HG02571 (cell line): ENCODE measurements around the gene RUNX3.
"Not testable (repeated sequence)": the region's sequence is repeated elsewhere in the genome, so short reads cannot be mapped to it uniquely, and the experiment has no call there.

Experiments used
- ATAC-seq: cut with Tn5 transposase; IDR thresholded peaks from one replicate; pipeline ENCODE4 v1.9.1; 2021; ENCODE audit warnings: mild to moderate bottlenecking, moderate library complexity; ENCODE audit not compliant: unreplicated experiment

Gene RUNX3

DNA sequence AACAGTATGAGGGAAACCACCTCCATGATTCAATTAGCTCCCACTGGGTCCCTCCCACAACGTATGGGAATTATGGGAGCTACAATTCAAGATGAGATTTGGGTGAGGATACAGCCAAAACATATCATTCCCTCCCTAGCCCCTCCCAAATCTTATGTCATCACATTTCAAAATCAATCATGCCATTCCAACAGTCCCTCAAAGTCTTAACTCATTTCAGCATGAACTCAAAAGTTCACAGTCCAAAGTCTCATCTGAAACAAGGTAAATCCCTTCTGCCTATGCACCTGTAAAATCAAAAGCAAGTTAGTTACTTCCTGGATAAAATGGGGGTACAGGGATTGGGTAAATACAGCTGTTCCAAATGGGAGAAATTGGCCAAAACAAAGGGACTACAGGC lies 38.7 kb downstream of the RUNX3 start:
- not testable (repeated sequence) for ATAC-seq

DNA sequence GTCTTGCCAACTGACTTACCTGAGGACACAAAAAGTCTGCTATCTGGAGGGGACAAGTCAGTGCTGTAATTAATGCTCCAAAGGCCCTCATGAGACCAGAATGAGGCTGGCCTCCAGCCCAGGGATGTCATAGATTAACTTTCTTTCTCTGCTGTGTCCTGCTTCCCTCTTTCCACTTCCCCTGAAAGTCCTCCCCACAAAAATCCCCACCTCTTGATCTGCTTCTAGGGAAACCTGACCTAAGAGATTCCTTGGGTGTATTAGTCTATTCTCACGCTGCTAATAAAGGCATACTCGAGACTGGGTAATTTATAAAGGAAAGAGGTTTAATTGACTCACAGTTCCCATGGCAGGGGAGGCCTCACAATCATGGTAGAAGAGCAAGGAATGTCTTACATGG lies 39.2 kb downstream of the RUNX3 start:
- no peak for ATAC-seq

DNA sequence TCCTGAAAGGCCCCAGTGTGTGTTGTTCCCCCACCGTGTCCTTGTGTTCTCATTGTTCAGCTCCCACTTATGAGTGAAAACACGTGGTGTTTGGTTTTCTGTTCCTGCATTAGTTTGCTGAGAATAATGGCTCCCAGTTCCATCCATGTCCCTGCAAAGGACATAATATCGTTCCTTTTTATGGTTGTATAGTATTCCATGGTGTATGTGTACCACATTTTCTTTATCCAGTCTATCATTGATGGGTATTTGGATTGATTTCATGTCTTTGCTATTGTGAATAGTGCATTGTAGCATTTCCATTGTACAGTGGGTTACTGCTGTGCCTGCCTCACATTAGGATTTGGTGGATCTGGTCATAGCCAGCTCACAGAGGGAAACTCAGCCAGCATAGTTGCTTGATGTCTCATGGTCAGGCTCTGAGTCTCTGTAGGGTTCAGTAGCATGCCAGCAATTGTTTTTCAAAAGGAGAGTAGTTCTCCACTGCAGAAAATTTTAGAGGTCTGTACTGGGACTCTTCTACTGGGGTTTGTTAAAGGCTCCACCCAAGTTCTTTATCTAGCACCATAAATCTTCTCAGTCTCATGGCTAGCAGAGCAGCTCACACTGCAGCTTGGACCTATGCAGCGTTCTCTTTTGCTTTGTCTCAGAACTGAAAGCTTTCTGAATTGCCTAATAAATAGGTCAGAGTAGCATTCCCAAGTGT lies 41.0 kb downstream of the RUNX3 start:
- ATAC-seq, result no peak

DNA sequence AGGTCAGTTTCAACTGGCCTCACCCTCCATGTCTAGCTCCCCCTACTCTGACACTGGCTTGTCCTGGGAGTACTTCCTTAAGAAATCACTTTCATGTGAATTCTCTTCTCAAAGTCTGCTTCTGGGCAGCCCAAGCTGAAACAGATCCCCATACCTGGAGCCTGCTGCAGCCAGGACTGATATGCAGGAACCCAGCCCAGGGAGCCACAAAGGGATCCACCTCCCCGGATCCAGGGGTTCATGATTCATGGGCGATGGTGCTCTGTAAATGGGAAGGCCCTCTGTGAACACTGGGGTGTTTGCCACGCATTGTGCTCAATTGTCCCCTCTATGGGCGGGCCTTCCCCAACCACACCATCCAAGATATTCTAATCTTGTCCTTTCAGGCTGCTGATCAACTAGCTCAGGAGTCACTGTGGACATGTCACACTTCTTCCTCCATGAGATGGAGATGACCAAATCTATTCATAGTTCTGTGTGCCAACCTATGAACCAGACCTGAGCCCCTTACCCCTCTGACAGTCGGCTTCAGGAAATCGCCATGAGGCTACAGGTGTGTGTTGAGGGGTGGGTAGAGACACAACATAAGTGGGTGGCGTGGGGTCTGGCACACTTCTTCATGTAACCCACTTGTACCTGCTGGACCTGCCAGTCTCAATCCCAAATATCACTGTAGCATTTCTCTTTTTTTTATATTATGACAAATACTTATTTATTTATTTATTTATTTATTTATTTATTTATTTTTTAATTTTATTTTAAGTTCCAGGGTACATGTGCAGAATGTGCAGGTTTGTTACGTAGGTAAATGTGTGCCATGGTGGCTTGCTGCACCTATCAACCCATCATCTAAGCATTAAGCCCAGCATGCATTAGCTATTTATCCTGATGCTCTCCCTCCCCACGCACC lies 41.8 kb downstream of the RUNX3 start:
- no peak for ATAC-seq

DNA sequence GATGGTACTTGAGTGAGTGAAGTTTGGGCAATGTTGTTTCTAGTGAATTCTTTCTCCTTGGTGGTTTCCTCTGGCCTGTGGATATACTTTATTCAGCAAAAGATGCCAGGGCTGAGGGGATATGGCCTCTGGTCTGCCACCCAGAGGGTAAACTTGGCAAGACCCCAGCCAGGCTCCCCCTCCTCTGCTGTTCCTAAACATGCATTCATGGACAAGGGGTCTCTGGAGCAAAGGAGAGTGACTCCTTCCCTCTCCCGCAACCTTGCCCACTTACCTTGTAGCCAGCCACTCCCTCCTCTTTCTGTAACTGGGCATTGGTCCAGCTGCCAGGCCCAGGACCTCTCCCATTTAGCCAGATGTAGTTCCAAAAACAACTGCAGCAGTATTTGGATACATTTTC lies 43.8 kb downstream of the RUNX3 start:
- no peak for ATAC-seq

DNA sequence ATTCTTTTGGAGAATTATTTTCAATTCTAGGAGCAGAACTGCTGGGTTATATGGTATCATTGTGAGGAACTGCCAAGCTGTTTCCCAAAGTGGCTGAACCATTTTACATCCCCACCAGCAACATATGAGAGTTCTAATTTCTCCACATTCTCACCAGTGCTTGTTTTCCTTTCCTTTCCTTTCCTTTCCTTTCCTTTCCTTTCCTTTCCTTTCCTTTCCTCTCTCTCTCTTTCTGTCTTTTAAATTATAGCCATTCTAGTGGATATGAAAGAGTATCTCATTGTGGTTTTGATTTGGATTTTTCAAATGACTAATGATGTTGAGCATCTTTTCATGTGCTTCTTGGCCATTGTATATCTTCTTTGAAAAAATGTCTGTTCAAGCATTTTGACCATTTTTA lies 45.3 kb downstream of the RUNX3 start:
- no peak for ATAC-seq

DNA sequence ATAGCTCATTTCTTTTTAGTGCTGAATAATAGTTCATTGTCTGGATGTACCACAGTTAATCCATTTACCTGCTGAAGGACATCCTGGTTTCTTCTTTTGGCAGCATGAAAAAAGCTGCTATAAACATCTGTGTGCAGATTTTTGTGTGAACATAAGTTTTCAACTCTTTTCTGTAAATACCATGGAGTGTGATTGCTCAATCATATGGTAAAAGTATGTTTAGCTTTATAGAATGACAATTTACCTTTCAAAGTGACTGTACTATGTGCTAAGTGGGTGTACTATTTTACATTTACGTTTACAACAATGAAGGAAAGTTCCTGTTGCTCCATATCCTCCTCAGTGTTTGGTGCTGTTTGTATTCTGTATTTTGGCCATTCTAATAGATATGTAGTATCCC lies 49.0 kb downstream of the RUNX3 start:
- ATAC-seq, result no peak

DNA sequence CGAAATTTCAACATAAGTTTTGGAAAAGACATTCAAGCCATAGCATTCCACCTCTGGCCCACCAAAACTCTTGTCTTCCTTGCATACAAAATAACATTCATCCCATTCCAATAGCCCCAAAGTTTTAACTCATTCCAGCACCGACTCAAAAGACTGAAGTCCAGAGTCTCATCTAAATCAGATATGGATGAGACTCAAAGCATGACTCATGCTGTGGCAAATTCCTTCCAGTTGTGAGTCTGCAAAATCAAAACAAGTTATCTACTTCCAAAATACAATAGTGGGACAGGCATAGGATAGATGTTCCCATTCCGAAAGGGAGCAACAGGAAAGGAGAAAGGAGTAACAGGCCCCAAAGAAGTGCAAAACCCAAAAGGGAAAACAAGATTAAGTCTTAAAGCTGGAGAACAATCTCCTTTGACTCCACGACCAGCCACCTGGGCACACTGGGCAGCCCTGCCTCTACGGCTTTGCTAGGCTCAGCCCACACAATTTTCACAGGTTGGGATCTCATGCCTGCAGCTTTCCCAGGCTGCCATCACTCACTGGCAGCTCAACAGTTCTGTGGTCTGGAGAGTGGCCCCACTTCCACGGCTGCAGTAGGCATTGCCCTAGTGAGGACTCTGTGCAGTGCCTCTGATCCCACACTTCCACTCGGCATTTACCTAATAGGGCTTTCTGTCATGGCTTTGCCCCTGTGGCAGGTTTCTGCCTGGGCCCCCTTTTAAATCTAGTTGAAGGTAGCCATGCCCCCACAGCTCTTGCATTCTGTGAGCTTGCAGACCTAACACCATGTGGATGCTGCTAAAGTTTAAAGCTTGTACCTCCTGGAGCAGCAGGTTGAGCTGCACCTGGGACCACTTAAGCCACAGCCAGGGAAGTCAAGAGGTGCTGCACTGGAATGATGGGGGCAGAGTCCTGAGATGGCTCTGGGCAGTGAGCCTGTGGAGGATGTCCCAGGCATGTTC lies 51.0 kb downstream of the RUNX3 start:
- no peak for ATAC-seq

DNA sequence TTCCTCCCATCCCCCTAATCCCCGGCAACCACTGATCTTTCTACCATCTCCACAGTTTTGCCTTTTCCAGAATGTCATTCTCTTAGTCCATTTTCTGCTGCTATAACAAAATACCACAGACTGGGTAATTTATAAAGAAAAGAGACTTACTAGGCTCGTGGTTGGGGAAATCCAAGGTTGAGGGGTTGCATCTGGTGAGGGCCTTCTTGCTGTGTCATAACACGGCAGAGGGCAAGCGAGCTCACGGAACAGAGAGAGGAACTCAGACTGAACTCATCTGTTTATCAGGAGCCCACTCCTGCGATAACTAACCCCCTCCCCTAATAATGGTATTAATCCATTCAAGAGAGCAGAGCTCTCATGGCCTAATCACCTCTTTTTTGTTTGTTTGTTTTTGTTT lies 52.0 kb downstream of the RUNX3 start:
- ATAC-seq, result no peak

DNA sequence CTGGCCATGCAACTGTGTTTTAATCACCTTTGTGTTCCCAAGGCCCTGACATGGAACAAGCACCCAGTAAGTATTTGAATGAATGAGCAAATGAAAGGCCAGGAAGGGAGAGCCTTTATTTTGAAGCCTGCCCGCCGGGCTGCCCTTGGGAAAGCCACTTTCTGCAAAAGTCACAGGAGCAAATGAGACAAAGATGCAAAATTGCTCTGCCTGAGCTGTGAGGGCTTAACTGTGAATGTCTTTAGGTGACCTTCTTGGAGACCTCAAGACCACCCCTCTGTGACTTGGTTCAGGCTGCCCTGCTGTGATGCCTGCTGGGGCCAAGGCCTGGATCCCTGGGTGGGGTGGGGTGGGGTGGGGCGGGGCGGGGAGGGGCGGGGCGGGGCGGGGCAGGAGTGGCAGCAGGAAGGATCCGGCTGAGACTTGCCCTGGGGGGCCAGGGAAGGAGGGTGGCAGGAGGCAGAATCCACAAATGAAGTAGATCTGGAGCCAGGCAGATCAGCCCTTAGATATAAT lies 54.0 kb downstream of the RUNX3 start:
- no peak for ATAC-seq

DNA sequence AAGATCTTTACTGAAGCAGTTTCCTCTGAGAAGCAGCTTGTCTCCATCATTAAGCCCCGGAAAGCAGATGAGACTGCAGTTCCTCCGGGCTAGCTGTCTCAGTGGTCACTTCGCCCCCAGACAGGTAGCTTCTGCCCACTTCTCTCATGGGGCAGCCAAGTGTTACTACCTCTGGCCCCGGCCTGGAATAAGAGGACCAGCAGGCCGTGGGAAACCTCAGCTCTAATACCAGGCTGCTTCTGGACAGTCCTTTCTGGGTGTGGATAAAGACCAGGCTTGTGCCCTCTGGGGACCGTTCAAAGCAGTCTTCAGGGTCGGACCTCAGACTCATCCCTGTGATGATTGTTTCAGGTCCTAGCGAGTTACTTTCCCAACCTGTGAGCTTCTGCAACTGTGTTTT lies 54.8 kb downstream of the RUNX3 start:
- ATAC-seq, result no peak

DNA sequence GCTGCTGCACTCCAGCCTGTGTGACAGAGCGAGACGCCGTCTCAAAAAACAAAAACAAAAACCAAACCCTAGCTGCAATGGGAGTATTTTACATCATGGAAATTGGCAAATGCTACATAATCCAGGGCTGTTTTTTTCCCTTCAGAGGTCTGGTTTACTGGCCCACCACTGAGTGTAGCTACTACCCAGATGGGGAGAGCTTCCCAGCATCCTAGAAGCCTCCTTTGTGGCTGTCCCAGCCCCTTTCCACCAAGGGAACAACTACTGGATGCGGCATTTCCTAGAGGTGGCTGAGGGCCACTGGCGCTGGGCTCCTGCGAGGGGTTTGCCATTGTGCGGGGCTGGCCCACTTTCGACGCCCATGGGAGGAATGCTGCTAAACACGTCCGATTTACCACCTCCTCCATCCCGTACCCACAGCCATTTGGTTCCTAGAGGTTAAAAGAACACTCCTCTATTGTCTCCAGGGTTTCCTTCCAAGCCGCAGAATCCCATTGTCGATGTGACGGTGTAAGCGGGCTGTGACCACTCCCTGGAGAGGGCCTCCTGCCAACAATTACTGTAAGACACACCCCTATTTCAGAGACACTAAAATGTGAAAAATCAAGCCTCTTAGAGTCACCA lies 55.4 kb downstream of the RUNX3 start:
- no peak for ATAC-seq

DNA sequence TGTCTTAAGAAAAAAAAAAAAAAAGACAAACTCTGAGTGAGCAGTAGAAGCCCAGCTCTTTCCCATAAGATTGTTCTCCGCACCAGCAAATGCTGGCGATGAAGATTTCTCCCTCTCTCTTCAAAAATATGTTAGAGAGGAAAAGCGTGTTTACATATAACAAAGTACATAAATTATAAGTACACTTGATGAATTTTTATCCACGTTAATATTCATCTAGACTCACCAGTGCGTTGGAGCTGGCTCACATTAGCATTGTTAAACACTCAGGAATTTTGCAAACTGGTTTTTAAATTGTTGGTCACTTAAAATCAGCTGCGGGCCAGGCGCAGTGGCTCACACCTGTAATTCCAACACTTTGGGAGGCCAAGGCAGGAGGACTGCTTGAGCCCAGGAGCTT lies 56.0 kb downstream of the RUNX3 start:
- no peak for ATAC-seq

DNA sequence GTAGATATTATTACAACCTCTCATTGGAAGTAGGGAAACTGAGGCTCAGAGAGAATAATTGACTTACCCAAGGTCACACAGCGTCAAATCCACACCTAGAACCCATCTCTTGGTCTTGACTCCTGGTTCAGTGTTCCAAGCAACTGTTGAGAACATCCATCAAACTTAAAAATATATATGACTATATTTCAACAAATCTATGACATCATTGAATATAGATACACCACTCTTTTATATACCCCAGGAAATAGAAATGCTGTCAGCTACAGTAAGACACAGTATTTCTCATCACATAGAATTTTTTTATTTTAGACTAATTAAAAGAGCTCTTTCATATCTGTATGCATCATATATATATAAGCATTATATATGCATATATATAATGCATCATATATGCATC lies 56.9 kb downstream of the RUNX3 start:
- no peak for ATAC-seq

DNA sequence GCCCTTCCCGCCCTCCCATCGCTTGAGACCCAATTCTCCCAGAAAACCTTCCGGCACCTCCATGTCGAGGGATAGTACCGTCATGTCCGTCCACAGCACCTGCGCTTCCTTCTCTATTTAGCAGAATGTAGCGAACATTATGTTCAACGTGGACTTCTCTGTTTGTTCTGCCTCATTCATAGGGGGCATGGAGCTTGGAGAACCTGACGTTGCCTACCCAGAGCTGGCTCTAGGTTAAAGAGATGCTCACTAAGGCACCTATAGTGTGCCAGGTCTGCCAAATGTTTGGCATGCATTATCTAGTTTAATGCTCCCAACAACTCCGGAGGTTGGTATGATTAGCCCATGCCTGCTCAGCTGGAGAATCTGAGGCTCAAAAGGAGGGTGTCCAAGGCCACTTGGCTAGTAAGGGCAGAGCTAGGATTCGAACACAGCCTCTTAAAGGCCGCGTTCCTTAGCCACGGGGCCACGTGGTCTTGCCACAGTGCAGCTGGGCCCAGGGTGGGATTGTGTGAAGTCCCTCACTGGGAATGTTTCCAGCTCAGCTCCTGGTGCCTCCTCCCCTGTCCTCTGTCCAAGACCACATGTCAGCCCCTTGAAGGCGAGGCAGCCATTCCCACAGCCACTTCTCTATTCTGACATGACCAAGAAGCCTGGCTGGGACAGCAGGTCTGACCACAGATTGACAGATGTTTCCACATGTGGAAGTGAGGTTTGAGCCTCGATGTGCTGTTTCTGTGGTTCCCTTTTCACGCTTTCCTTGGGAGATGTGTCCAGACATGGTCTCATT lies 57.8 kb downstream of the RUNX3 start:
- no peak for ATAC-seq

DNA sequence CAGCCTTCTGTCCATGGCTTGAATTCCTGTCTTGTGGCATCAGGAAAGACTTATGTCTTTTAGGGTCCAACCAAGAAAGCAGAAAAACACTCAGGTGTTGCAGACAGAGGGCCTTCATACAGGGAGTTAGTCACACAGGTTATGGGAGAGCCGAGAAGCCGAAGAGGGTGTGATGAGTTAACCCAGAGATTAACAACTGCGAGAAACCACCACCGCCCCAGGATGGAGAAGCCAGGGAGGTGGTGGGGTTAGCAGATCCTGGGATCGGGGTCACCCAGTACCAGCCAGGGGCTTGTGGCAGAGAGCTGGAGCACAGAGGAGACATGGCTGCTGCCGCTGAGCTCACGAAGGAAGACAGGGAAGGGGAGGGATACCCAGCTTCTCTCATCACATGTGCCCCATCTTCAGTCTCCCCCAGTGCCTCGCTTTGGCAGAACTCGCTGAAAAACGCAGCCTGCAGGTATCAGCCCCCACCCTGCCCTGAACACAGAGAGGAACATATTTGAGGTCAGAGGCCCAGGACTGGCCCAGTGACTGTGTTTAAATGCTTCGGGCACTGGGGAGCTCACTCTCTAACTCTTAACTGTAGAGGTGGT lies 58.7 kb downstream of the RUNX3 start:
- ATAC-seq, result no peak

DNA sequence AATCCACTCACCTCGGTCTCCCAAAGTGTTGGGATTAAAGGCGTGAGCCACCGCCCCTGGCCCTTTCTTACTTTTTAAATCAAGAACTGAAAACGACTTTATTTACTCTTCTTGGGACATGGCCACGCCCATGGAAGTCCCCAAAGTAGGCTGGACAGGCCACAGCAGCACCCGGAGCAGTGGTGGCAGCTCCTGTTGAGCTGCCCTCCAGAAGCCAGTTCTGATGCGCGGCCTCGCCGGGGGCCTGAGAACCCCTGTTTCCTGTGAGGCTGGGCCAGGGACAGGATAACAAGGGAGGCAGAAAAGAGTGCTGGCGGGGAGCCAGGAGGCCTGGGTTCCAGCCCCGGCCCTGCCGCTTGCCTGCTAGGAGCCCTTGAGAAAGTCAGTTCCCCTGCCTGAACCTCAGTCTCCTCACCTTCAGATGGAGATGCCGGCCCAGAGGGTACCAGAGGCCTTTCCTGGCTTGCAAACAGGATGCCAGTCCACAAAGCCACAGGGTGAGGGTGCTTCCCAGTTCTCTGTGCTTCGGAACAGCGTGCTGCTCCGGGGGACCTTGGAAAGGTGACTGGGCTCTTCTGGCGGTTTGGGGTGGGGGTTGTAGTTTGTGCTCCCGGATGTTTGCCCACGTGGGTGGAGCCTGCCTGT lies 59.4 kb downstream of the RUNX3 start:
- no peak for ATAC-seq

DNA sequence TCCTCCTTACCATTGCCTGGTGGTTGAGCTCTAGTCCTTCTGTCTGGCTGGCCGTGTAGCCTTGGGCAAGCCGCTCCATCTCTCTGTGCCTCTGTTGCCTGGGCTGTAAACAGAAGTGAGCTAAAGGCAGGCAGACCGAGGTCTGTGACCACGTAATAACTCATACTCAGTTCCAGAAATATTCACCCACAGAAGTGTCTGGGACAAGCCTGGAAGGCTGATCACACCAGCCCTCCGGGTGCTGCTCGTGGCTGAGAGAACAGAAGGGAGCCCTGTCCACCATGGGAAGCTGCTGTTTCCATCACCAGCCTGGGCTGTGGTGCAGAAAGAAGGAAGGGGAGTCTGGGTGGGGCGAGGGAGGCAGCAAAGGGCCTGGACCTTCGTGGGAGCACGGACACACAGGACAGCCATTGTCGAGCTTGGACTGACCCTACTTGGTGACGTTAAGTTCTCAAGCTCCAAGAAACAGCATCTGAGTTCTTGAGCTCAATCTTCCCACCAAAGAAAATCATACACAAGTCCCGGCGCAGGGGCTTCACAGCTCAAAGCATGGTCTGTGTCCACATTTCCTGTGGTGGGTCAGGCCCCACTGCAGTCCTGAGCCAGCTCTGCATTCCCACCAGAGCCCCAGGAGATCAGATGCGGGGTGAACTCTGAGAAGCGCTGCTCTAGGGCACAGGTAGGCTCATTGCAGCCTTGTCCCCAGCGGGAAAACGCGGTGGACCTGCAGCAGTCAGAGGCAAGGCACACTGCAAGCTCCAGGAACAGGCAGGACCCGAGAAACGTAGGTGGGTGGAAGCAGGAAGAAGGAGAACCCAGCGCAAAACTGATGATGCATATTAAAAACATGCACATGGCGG lies 61.8 kb downstream of the RUNX3 start:
- no peak for ATAC-seq
